MM.1S (cell line): ENCODE data around the gene EDEM3.

Source experiments
- CTCF ChIP-seq: fragments of 300-600 bp; sonication (generic); IDR thresholded peaks from 2 replicates; pipeline ENCODE4 v1.5.1; 2016; ENCODE audit warnings: antibody characterized with exemption, low read length, mixed read lengths
- EZH2 ChIP-seq: fragments of 300-600 bp; sonication (generic); optimal IDR thresholded peaks from 2 replicates; pipeline ENCODE3; 2017; ENCODE audit warnings: low read depth, mild to moderate bottlenecking, antibody characterized with exemption, low read length, mixed read lengths
- EZH2phosphoT487 ChIP-seq: fragments of 300-600 bp; sonication (generic); IDR thresholded peaks from 2 replicates; pipeline ENCODE4 v1.6.1; 2018; ENCODE audit warnings: antibody characterized with exemption, low read length

DNA sequence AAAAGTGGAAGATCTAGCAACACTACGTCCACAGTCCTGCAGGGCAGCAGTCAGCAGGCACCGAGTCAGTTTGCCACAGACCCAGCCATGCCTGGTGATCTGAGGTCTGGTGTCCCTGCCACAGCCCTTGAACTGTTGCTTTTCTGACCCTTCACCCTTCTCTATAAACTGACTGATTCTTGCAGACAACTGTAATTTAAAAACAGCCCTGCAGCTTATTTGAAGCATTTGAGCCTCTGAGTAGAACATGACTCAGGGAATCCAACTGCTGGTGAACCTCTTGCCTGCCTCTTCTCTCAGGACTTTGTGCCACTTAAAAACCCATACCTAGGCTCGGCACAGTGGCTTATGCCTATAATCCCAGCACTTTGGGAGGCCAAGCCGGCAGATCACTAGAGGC, 107.2 kb downstream of the EDEM3 start:
- TF ChIP-seq CTCF (no peak), EZH2 (no peak), EZH2phosphoT487 (no peak)
